DND-41 (cell line): ENCODE data around the gene TPRN.

ENCODE experiments used
- ATAC-seq: fragments of 200-7000 bp; cut with Tn5 transposase; 3 replicates; pipeline ENCODE4 v1.9.1; 2021; ENCODE audit warnings: low read depth; ENCODE audit not compliant: insufficient read depth
- DNase-seq: peaks from one replicate; pipeline ENCODE4 v3.0.0-alpha.2; 2020
- H2AFZ ChIP-seq: 2 replicates; pipeline ENCODE4 v1.6.0; 2012; ENCODE audit warnings: low read depth, low read length
- H3K27ac ChIP-seq: 2 replicates; pipeline ENCODE4 v1.5.1; 2012; ENCODE audit warnings: low read length, inconsistent platforms
- H3K27me3 ChIP-seq: fragments of 200-600 bp; sonication (generic); 2 replicates; pipeline ENCODE4 v1.6.0; 2012; ENCODE audit warnings: low read length, mild to moderate bottlenecking, inconsistent platforms; ENCODE audit not compliant: insufficient read depth, poor library complexity
- H3K36me3 ChIP-seq: 2 replicates; pipeline ENCODE4 v1.5.1; 2012; ENCODE audit warnings: low read length, inconsistent platforms; ENCODE audit not compliant: insufficient read depth
- H3K4me1 ChIP-seq: 2 replicates; pipeline ENCODE4 v1.5.1; 2012; ENCODE audit warnings: mild to moderate bottlenecking, low read length; ENCODE audit not compliant: insufficient read depth
- H3K4me2 ChIP-seq: 2 replicates; pipeline ENCODE4 v1.6.0; 2012; ENCODE audit warnings: mild to moderate bottlenecking, moderate library complexity, low read length, inconsistent platforms; ENCODE audit not compliant: insufficient read depth
- H3K4me3 ChIP-seq, 2 experiments: fragments of 200-600 bp in 1 of 2; shearing (Covaris generic) in 1 of 2; 2 replicates each; pipeline ENCODE4 v1.5.1; 2012 to 2016; ENCODE audit warnings: inconsistent platforms in 2 of 2, low read length in 2 of 2, mild to moderate bottlenecking in 2 of 2, low read depth in 1 of 2, moderate library complexity in 1 of 2
- H3K79me2 ChIP-seq: 2 replicates; pipeline ENCODE4 v1.6.0; 2012; ENCODE audit warnings: low read length, inconsistent platforms; ENCODE audit not compliant: insufficient read depth
- H3K9ac ChIP-seq: 2 replicates; pipeline ENCODE4 v1.6.0; 2012; ENCODE audit warnings: low read depth, mild to moderate bottlenecking, inconsistent platforms, low read length, moderate library complexity
- H3K9me3 ChIP-seq: 2 replicates; pipeline ENCODE4 v1.5.1; 2012; ENCODE audit warnings: low read length, moderate library complexity, mild to moderate bottlenecking, inconsistent platforms; ENCODE audit not compliant: insufficient read depth, severe bottlenecking
- H4K20me1 ChIP-seq: 2 replicates; pipeline ENCODE4 v1.6.0; 2012; ENCODE audit warnings: low read length; ENCODE audit not compliant: insufficient read depth
- CTCF ChIP-seq: IDR thresholded peaks from 2 replicates; pipeline ENCODE4 v1.5.1; 2012; ENCODE audit warnings: borderline replicate concordance, low read length, moderate library complexity, mild to moderate bottlenecking; ENCODE audit not compliant: poor library complexity, severe bottlenecking; ENCODE audit errors: extremely low read depth
- EZH2 ChIP-seq: IDR thresholded peaks from 3 replicates; pipeline ENCODE4 v1.6.1; 2012; ENCODE audit warnings: borderline replicate concordance, low read depth, mild to moderate bottlenecking, moderate library complexity, low read length, inconsistent platforms; ENCODE audit not compliant: severe bottlenecking

TPRN gene

DNA sequence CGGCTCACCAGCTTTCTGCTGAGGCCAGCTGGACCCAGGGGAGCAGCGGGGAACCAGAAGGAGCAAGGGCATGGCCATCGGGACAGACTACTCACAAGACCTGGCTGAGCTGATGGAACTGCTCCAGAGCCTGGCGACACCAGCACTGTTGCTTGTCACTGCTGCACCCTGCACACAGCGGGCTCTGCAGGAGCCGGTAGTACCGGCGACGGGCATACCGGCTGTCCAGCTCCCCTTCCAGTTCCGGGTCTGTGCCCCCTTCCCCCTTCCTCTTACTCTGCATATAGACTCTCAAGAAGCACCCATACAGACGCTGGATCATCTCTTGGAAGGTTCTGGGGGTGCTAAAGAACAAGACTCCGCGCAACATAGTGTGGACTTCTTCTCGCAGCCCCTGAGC lies 13.2 kb downstream of the TPRN start:
- peak overlapping the region; percentile 94; the same call in 1 of the 2 replicates for H3K27ac ChIP-seq
- H2AFZ ChIP-seq = no peak overlapping the region
- H3K4me1 ChIP-seq = peaks cover 44% of the 10 kb centered on the region

GRCh38 chr9:137186385-137186784 lies 14.2 kb downstream of the TPRN start:
- peaks cover 44% of the 10 kb centered on the region for H3K4me1 ChIP-seq
- H3K27me3 ChIP-seq = no peaks in the 10 kb centered on the region
- peak overlapping the region; percentile 97 for H3K9ac ChIP-seq
- no peak overlapping the region for H3K27ac ChIP-seq
- peaks cover 77% of the 10 kb centered on the region for H3K36me3 ChIP-seq
- ATAC-seq = no peak
- no peaks in the 10 kb centered on the region for H3K9me3 ChIP-seq
- TF ChIP-seq CTCF (no peak), EZH2 (no peak)
- H4K20me1 ChIP-seq = peaks cover 39% of the 10 kb centered on the region
- no peak overlapping the region for H2AFZ ChIP-seq
- peak overlapping the region; percentile 88 for H3K4me2 ChIP-seq
- H3K79me2 ChIP-seq = peaks cover 48% of the 10 kb centered on the region
- DNase-seq = no peak
- peak overlapping the region in 1 of 2 experiments; percentile 97; a peak in 2 of 4 replicates for H3K4me3 ChIP-seq

More for the DNA sequence above, 13.2 kb downstream of the TPRN start:
- TF ChIP-seq CTCF (no peak), EZH2 (no peak)
- H3K9me3 ChIP-seq = no peaks in the 10 kb centered on the region
- DNase-seq (no peak), ATAC-seq (no peak)
- no peaks in the 10 kb centered on the region for H3K27me3 ChIP-seq
- peaks cover 39% of the 10 kb centered on the region for H4K20me1 ChIP-seq
- H3K79me2 ChIP-seq = peaks cover 48% of the 10 kb centered on the region
- peak overlapping the region; percentile 88 for H3K4me2 ChIP-seq
- H3K36me3 ChIP-seq = peaks cover 74% of the 10 kb centered on the region
- peak overlapping the region; percentile 66 to 97; a peak in 3 of 4 replicates for H3K4me3 ChIP-seq
- H3K9ac ChIP-seq = peak overlapping the region; percentile 97

GRCh38 chr9:137185921-137186320 lies 14.6 kb downstream of the TPRN start:
- Histone ChIP-seq H3K36me3 (peaks cover 76% of the 10 kb centered on the region), H3K4me1 (peaks cover 44% of the 10 kb centered on the region), H3K9ac (0 out of 2 replicates have a peak overlapping the region, but pooled peaks have one; percentile 97), H3K27ac (no peak overlapping the region), H3K4me2 (peak overlapping the region; percentile 88; the same call in 1 of the 2 replicates), H4K20me1 (peaks cover 39% of the 10 kb centered on the region), H3K27me3 (no peaks in the 10 kb centered on the region), H3K9me3 (no peaks in the 10 kb centered on the region), H2AFZ (no peak overlapping the region), H3K79me2 (peaks cover 48% of the 10 kb centered on the region), H3K4me3 (peak overlapping the region in 1 of 2 experiments; percentile 97; a peak in 1 of 4 replicates)
- no peak for TF ChIP-seq CTCF
- TF ChIP-seq EZH2 = no peak
- ATAC-seq = no peak
- DNase-seq = no peak
